Adrenal gland (tissue), 12 donors: ENCODE results near the gene HORMAD2. TPM values are rescaled to one million over a fixed set of nuclear protein-coding genes. Genes with fewer than 3 reads are reported as not detected.

Experiments
- DNase-seq, 7 donors: peaks; one replicate each; pipeline ENCODE4 v3.0.0-alpha.2; 2019 to 2020
- H3K27ac ChIP-seq, 5 donors: fragments of 200-600 bp; sonication (generic) in 4 of 5; 1 replicate in 3 of 5; 2 replicates in 2 of 5; pipeline versions ENCODE4 v1.5.1 to v1.8.0; 2016 to 2020; ENCODE audit warnings: mild to moderate bottlenecking in 1 of 5
- H3K27me3 ChIP-seq: fragments of 200-600 bp; 2 replicates; pipeline ENCODE4 v1.8.0; 2021
- H3K36me3 ChIP-seq, 2 donors: fragments of 200-600 bp; replicated peaks in 1 of 2; 1 replicate in 1 of 2; 2 replicates in 1 of 2; pipeline versions ENCODE4 v1.5.1 to v1.8.0; 2018 to 2022
- H3K4me1 ChIP-seq, 2 donors: fragments of 200-600 bp; replicated peaks in 1 of 2; 1 replicate in 1 of 2; 2 replicates in 1 of 2; pipeline versions ENCODE4 v1.5.1 to v1.8.0; 2018 to 2021
- H3K4me3 ChIP-seq, 4 donors: fragments of 200-600 bp; sonication (generic) in 3 of 4; one replicate each; pipeline ENCODE4 v1.5.1; 2016 to 2018
- H3K9me3 ChIP-seq, 3 donors: fragments of 200-600 bp; sonication (generic) in 1 of 3; replicated peaks in 1 of 3; 1 replicate in 2 of 3; 2 replicates in 1 of 3; pipeline versions ENCODE4 v1.5.1 to v1.8.0; 2016 to 2021
- CTCF ChIP-seq, 6 experiments: fragments of 450-650 bp in 4 of 6; fragments of 200-600 bp in 2 of 6; sonication (generic) in 1 of 6; IDR thresholded peaks; 1 replicate in 5 of 6; 2 replicates in 1 of 6; pipeline versions ENCODE4 v1.5.1 to v1.8.0; 2016 to 2021; ENCODE audit warnings: antibody characterized with exemption in 6 of 6, mild to moderate bottlenecking in 2 of 6, moderate library complexity in 1 of 6
- POLR2A ChIP-seq, 2 donors: fragments of 450-650 bp; IDR thresholded peaks; one replicate each; pipeline ENCODE4 v1.6.1; 2017; ENCODE audit warnings: antibody characterized with exemption in 2 of 2, mild to moderate bottlenecking in 2 of 2, moderate library complexity in 1 of 2
- WGBS, 4 donors: extraction: QIAGEN DNeasy Blood & Tissue Kit in 2 of 4; methylation state at CpG; one replicate each; pipeline versions ENCODE4 v1.1.5 to v1.1.7; 2013 to 2017; 5-methylcytosine and 5-hydroxymethylcytosine counted together
- intact Hi-C, 2 donors: fragments of 100-400 bp; cut with DNase I; formaldehyde crosslinking; loops; one replicate each; pipeline versions ENCODE4 v1.14.1 to v1.15.0; 2022 to 2023
- polyA plus RNA-seq, 3 donors: library from polyadenylated mRNA; stranded (reverse); fragments of 200-250 nt in 2 of 3; fragments of 350-450 nt in 1 of 3; fragmentation: Illumina TruSeq in 1 of 3; extraction: RNeasy Lipid Tissue Mini Kit (QIAGEN cat#74804) in 1 of 3; gene quantifications; one replicate each; pipeline ENCODE4 v1.2.3, GENCODE V29; 2013 to 2014
- total RNA-seq, 9 donors: library from RNA; depleted of rRNA in 4 of 9; stranded (reverse); fragments of >200 nt in 4 of 9; fragments of 120-200 nt in 1 of 9; fragmentation: NEBNext Ultra II Directional in 1 of 9; extraction: Animal tissue kit (Norgen Biotek cat#: 25700) in 1 of 9; gene quantifications; one replicate each; pipeline versions ENCODE4 v1.1.0 to v1.2.4, GENCODE V29; 2013 to 2023
- donor health status: healthy with polysubstance abuse.
- donor health status: Bipolar disorder and iron deficiency.
- donor health status: DM: yes; HTN: yes; CAD: no.
- donor health status: DM: no; HTN: no; CAD: no.
- donor health status: DM: no; HTN: no; CAD: no.
- donor health status: DM: yes; HTN: yes; CAD: no.

Gene HORMAD2
- total and polyA plus RNA-seq, 12 donors: not detected

DNA sequence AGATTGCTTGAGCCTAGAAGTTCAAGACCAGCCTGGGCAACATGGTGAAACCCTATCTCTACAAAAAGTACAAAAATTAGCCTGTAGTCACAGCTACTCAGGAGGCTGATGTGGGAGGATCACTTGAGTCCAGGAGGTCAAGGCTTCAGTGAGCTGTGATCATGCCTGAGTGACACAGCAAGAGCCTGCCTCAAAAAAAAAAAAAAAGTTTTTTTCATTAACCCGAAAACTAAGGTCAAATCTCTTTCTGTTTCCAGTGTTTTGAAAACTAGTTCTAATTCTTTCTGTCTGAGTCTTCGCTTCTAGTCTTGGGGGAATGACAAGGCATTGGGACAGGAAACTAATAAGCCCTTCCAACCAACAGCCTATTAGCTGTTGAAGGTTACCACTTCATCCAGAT lies 108.6 kb downstream of the HORMAD2 start:
- DNase-seq: no peak
- TF ChIP-seq POLR2A (IDR thresholded peaks at IDR 0.05) (no peak), CTCF (IDR thresholded peaks at IDR 0.05) (no peak)
- Histone ChIP-seq H3K36me3 (no peaks in the 10 kb centered on the region), H3K27me3 (no peaks in the 10 kb centered on the region), H3K4me3 (no peak overlapping the region), H3K27ac (no peak overlapping the region), H3K9me3 (no peaks in the 10 kb centered on the region), H3K4me1 (no peaks in the 10 kb centered on the region)
- 57 to 76% (median 65%) methylated on average over 2 of the region's 2 CpGs for WGBS, 4 donors
- intact Hi-C loops: no loop called here

- no peaks in the 10 kb centered on the region for H3K36me3 ChIP-seq
- WGBS, 4 donors: 79 to 92% (median 86%) methylated on average over 1 of the region's 1 CpG
- TF ChIP-seq CTCF (IDR thresholded peaks at IDR 0.05) (no peak), POLR2A (IDR thresholded peaks at IDR 0.05) (no peak)
- no peaks in the 10 kb centered on the region for H3K9me3 ChIP-seq
- DNase-seq: no peak
- intact Hi-C loops: no loop called here
- no peak overlapping the region for H3K27ac ChIP-seq
- H3K4me3 ChIP-seq: no peak overlapping the region
- no peaks in the 10 kb centered on the region for H3K27me3 ChIP-seq
- peaks cover 3 to 4% of the 10 kb centered on the region in 2 donors for H3K4me1 ChIP-seq
Observed at GRCh38 chr22:30190574-30190973, 110.3 kb downstream of the HORMAD2 start.

DNA sequence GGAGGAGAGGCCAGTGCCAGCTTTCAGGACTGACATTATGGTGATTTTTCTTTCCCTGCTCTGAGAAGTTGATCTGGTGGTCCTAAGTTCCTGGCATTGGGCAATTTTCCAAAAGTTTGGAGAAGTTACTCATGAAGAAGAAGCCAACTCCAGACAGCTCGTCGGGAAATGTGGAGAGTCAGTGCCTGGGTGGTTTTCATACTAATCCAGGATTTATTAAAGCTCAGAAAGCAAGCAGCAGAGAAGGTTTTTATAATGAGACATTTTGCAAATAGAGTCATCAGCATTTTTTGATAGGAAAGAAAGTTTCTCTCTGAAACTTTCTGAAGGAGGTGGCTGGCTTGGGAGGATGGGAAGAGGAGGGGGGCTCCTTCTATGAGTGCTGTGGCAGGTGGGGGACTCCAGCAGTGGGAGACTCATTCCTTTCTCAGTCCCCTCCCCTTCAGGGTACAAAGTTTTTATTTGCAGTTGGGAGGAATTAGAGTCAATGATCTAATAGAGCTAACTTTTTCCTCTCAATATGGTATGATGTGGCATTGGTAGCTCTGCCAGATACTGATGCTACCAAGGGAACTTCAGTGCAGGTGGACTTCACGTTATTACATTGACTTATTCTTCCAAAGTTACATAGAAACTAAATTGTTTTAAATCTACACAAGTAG lies 110.9 kb downstream of the HORMAD2 start:
- no peak for DNase-seq
- no peaks in the 10 kb centered on the region for H3K27me3 ChIP-seq
- no peak for TF ChIP-seq CTCF (IDR thresholded peaks at IDR 0.05)
- TF ChIP-seq POLR2A (IDR thresholded peaks at IDR 0.05): no peak
- H3K4me3 ChIP-seq: no peak overlapping the region
- WGBS, 4 donors: 76 to 88% (median 84%) methylated on average over 3 of the region's 3 CpGs
- H3K27ac ChIP-seq: no peak overlapping the region
- intact Hi-C loops: no loop called here
- H3K9me3 ChIP-seq: no peaks in the 10 kb centered on the region
- H3K4me1 ChIP-seq: peaks cover 4 to 9% of the 10 kb centered on the region in 2 donors
- no peaks in the 10 kb centered on the region for H3K36me3 ChIP-seq

DNA sequence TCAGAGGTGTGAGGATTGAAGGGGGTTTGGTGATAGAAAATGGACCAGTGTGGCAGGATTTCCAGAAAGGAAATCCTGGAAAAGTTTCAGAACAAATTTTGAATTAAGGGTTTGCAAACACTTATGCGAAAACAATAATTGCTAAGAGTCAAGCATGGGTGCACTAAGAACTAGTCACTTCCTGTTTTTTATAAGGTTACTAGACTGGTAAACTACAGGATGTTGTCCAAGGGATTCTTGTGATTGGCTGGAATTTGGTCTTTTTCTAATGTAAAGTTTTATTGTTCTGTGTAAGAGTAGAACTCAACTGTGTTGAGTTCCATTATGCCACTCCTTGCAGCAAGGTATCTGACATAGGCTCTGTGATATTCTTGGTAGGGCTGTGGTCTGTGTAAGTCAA lies 112.2 kb downstream of the HORMAD2 start:
- Histone ChIP-seq H3K9me3 (no peaks in the 10 kb centered on the region), H3K27me3 (no peaks in the 10 kb centered on the region), H3K36me3 (no peaks in the 10 kb centered on the region), H3K4me3 (no peak overlapping the region), H3K27ac (no peak overlapping the region), H3K4me1 (peaks cover 4 to 9% of the 10 kb centered on the region in 2 donors)
- TF ChIP-seq POLR2A (IDR thresholded peaks at IDR 0.05) (no peak), CTCF (IDR thresholded peaks at IDR 0.05) (no peak)
- no peak for DNase-seq
- intact Hi-C loops: no loop called here
- 84 to 96% (median 89%) methylated on average over 1 of the region's 1 CpG for WGBS, 4 donors
